ENCODE results near the gene MEIS1. TPM values are rescaled to one million over a fixed set of nuclear protein-coding genes. Genes with fewer than 3 reads are reported as not detected.

MEIS1 gene
- total RNA-seq, 4 donors from 2014 or later = 114 to 305 (median 181) TPM

DNA sequence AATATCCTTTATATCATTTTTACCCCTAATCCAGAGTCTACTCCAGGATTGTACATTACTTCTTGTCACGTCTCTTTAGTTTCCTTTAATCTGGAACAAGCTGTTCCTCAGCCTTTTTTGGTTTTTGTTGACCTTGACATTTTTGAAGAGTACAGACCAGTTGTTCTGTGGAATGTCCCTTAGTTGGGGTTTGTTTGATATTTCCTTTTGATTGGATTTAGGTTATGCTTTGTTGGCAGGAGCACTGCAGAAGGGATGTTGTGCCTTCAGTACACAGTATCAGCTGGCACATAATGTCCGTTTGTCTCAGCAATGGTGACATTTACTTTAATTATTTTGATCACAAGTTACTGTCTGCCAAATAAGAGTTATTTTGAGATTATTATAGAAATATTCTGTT, 160.6 kb downstream of the MEIS1 start:
- Histone ChIP-seq H3K9me3 (peaks cover 0 to 4% (median 0%) of the 10 kb centered on the region in 3 donors), H3K4me1 (peaks cover 0 to 24% (median 9%) of the 10 kb centered on the region in 3 donors), H3K36me3 (no peaks in the 10 kb centered on the region), H3K4me3 (no peak overlapping the region), H3K27me3 (no peaks in the 10 kb centered on the region), H3K27ac (peak overlapping the region in 2 of 4 donors; percentile 51 to 62)
- 15 to 31% methylated on average over 2 of the region's 2 CpGs for WGBS, 2 donors (ENCODE audit: low coverage in 1 of 2)
- ATAC-seq = peak; percentile 63
- peak; percentile 92 for TF ChIP-seq POLR2AphosphoS5 (IDR thresholded peaks at IDR 0.05)
- no peak for TF ChIP-seq POLR2A (IDR thresholded peaks at IDR 0.05)

DNA sequence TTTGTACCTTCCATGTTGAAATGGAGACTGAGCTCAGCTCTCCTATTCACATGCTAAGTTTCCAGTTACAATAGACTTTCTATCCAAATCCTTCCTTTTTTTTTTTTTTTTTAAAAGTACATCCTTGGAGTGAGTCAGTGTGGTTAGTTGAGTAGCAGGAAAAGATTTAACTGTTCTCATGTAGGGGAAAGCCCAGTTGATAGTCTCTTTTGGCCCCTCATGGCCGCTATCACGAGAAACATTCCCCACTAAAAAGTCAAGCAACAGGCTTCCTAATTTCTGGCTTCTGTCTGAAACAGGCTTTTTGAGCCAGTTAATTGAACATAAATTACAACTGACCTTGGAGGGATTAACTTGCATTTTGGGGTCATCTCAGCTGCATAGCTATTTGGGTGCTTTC, 161.3 kb downstream of the MEIS1 start:
- Histone ChIP-seq H3K27ac (peak overlapping the region in 3 of 4 donors; percentile 51 to 62 (median 56)), H3K27me3 (no peaks in the 10 kb centered on the region), H3K36me3 (no peaks in the 10 kb centered on the region), H3K9me3 (peaks cover 0 to 4% (median 0%) of the 10 kb centered on the region in 3 donors), H3K4me3 (no peak overlapping the region), H3K4me1 (peaks cover 0 to 24% (median 9%) of the 10 kb centered on the region in 3 donors)
- 44 to 88% methylated on average over 2 of the region's 2 CpGs for WGBS, 2 donors (ENCODE audit: low coverage in 1 of 2)
- TF ChIP-seq POLR2AphosphoS5 (IDR thresholded peaks at IDR 0.05) = peak; percentile 13
- TF ChIP-seq POLR2A (IDR thresholded peaks at IDR 0.05) = no peak
- ATAC-seq = no peak

DNA sequence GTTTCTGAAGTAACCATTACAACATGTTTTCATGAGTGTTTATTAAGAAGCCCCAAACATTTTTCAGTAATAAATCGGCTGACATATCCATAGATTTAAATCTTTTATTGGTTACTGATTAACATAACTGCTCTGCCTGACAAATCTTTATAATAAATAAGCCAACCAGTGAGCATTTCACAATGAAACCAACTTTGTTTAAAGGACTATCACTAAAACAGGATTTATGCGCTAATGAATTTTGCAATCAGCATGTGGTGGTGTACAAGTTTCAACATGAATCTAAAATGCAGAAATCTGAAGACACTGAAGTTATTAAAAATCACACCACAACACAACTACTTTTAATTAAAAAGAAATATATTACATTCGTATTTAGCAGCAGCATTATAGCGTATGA, 166.7 kb downstream of the MEIS1 start:
- no peak overlapping the region for H3K27ac ChIP-seq
- ATAC-seq = no peak
- peaks cover 0 to 37% (median 4%) of the 10 kb centered on the region in 3 donors for H3K4me1 ChIP-seq
- TF ChIP-seq POLR2AphosphoS5 (IDR thresholded peaks at IDR 0.05) (peak; percentile 49), POLR2A (IDR thresholded peaks at IDR 0.05) (no peak)
- H3K9me3 ChIP-seq = peaks cover 0 to 4% (median 0%) of the 10 kb centered on the region in 3 donors
- no peaks in the 10 kb centered on the region for H3K36me3 ChIP-seq
- 57 to 64% methylated on average over 4 of the region's 4 CpGs for WGBS, 2 donors (ENCODE audit: low coverage in 1 of 2)
- no peak overlapping the region for H3K4me3 ChIP-seq
- H3K27me3 ChIP-seq = no peaks in the 10 kb centered on the region

DNA sequence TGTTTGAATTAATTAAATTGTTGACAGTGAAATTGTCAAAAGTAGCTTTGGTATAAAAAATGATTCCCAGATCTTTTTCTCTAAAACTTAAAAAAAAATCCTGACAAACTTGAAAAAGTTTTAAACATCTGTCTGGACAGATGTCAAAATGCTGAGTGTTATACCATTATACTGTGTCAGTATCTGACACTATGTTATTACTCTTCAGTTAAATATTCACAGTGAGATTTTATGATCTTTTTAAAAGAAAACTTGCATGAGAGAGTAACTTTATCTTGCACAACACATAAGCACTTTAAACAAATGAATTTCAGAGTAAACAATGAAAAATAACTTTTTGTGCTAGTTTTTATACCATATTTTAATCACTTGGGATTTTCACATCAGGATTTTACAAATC, 167.4 kb downstream of the MEIS1 start:
- H3K4me3 ChIP-seq = no peak overlapping the region
- TF ChIP-seq EP300 (IDR thresholded peaks at IDR 0.05) (no peak), POLR2A (IDR thresholded peaks at IDR 0.05) (no peak)
- no peak overlapping the region for H3K27ac ChIP-seq
- peaks cover 0 to 34% (median 2%) of the 10 kb centered on the region in 3 donors for H3K4me1 ChIP-seq
- no peaks in the 10 kb centered on the region for H3K36me3 ChIP-seq
- no peaks in the 10 kb centered on the region for H3K27me3 ChIP-seq
- no peak for ATAC-seq
- peaks cover 0 to 4% (median 0%) of the 10 kb centered on the region in 3 donors for H3K9me3 ChIP-seq

DNA sequence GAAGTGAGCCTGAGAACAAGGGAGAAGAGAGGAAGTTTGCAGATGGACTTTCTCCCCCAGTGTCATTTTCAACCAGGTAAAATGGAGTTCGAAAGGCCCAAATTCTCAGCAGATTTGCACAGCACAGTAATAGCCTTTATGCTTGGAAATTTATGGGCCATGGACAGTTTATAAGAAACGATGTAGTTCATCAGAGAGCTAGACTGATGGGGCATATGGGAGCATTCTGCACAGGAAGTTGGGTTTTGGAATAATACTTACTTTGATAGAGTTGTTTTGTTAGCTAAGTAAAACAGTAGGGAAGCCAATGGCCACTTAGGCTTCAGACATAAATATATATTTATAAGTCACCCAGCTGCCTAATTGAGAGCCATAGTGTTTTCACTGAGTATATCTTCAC, 169.4 kb downstream of the MEIS1 start:
- Histone ChIP-seq H3K4me1 (peaks cover 0 to 32% (median 2%) of the 10 kb centered on the region in 3 donors), H3K27me3 (no peaks in the 10 kb centered on the region), H3K4me3 (no peak overlapping the region), H3K27ac (peak overlapping the region in 2 of 4 donors; percentile 56 to 67), H3K9me3 (no peaks in the 10 kb centered on the region), H3K36me3 (no peaks in the 10 kb centered on the region)
- no peak for ATAC-seq
- WGBS, 2 donors (ENCODE audit: low coverage in 1 of 2) = 73 to 84% methylated on average over 2 of the region's 2 CpGs
- TF ChIP-seq EP300 (IDR thresholded peaks at IDR 0.05) = no peak
- TF ChIP-seq POLR2A (IDR thresholded peaks at IDR 0.05) = no peak
- TF ChIP-seq, protein P1, sequence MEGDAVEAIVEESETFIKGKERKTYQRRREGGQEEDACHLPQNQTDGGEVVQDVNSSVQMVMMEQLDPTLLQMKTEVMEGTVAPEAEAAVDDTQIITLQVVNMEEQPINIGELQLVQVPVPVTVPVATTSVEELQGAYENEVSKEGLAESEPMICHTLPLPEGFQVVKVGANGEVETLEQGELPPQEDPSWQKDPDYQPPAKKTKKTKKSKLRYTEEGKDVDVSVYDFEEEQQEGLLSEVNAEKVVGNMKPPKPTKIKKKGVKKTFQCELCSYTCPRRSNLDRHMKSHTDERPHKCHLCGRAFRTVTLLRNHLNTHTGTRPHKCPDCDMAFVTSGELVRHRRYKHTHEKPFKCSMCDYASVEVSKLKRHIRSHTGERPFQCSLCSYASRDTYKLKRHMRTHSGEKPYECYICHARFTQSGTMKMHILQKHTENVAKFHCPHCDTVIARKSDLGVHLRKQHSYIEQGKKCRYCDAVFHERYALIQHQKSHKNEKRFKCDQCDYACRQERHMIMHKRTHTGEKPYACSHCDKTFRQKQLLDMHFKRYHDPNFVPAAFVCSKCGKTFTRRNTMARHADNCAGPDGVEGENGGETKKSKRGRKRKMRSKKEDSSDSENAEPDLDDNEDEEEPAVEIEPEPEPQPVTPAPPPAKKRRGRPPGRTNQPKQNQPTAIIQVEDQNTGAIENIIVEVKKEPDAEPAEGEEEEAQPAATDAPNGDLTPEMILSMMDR (IDR thresholded peaks at IDR 0.05) = no peak
- TF ChIP-seq POLR2AphosphoS5 (IDR thresholded peaks at IDR 0.05) = no peak

DNA sequence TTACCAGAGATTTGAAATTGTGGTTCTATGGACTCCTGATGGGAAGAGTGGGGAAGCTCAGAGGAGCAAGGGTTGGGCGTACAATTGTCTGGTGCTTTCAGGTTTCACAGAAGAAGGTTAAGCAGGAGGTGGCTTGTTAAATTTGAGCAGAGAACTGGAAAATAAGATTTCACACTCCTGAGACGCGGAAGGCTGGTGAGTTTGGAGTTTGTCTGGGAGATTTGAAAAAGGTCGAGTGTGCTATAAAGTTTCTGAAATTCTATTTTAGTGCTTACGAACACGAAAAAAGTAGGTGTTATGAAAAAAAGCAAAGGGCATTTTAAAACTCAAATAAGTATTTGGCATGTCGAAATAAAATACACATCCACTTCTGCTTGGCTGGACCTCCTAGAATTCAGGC, 170.1 kb downstream of the MEIS1 start:
- no peak overlapping the region for H3K4me3 ChIP-seq
- H3K27ac ChIP-seq = peak overlapping the region in 3 of 4 donors; percentile 11 to 67 (median 56)
- no peaks in the 10 kb centered on the region for H3K27me3 ChIP-seq
- 65 to 78% methylated on average over 4 to 7 of the region's 7 CpGs for WGBS, 2 donors (ENCODE audit: low coverage in 1 of 2)
- no peaks in the 10 kb centered on the region for H3K36me3 ChIP-seq
- TF ChIP-seq EP300 (IDR thresholded peaks at IDR 0.05) = no peak
- TF ChIP-seq POLR2AphosphoS5 (IDR thresholded peaks at IDR 0.05) = peak; percentile 16
- no peaks in the 10 kb centered on the region for H3K9me3 ChIP-seq
- no peak for ATAC-seq
- H3K4me1 ChIP-seq = peaks cover 0 to 32% (median 2%) of the 10 kb centered on the region in 3 donors

DNA sequence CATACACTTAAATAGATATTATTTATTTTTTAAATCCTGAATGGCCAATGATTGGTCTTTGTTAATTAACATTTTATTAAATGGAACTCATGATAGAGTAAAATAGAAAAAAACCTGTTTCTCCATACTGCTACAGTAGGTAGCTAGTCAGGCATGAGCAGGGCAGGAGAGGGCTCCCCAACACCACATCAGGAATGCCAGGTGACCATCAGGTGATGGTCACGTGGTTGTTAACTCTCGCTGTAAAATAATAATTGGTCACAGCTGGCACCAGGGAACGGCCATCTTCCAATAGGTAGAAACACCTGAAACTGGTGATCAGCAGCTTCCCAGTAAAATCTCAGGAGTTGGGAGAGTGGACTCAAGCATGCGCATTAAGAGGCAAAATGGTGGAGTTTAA, 172.2 kb downstream of the MEIS1 start:
- WGBS, 2 donors (ENCODE audit: low coverage in 1 of 2) = 80 to 95% methylated on average over 2 to 4 of the region's 4 CpGs
- Histone ChIP-seq H3K4me3 (no peak overlapping the region), H3K36me3 (no peaks in the 10 kb centered on the region), H3K4me1 (peaks cover 0 to 25% (median 2%) of the 10 kb centered on the region in 3 donors), H3K27ac (no peak overlapping the region), H3K27me3 (no peaks in the 10 kb centered on the region), H3K9me3 (no peaks in the 10 kb centered on the region)
- TF ChIP-seq, protein P1 (IDR thresholded peaks at IDR 0.05) = no peak
- TF ChIP-seq EP300 (IDR thresholded peaks at IDR 0.05) (no peak), POLR2AphosphoS5 (IDR thresholded peaks at IDR 0.05) (no peak), POLR2A (IDR thresholded peaks at IDR 0.05) (no peak)
- ATAC-seq = no peak

Data from gastroesophageal sphincter (tissue), 4 donors.